ENCODE data around the gene WNT5A. TPM values are rescaled to one million over a fixed set of nuclear protein-coding genes. Genes with fewer than 3 reads are reported as not detected.

The WNT5A gene
- total RNA-seq, 1 experiment from 2014 or later, result 0.15 TPM

GRCh38 chr3:55449527-55449926, 37.6 kb downstream of the WNT5A start:
- CTCF ChIA-PET, result no interaction called here
- no peak for ATAC-seq

GRCh38 chr3:55446850-55447249, 40.3 kb downstream of the WNT5A start:
- Histone ChIP-seq H2AFZ (ENCODE audit: low read depth, low read length, poor library complexity, severe bottlenecking) (no peak overlapping the region), H3K79me2 (ENCODE audit: insufficient read depth, low read length) (no peaks in the 10 kb centered on the region), H3K27me3 (ENCODE audit: insufficient read depth, low read length) (no peaks in the 10 kb centered on the region), H3K9me3 (ENCODE audit: control insufficient read depth in 1 of 2, insufficient read depth in 1 of 2, low read depth in 1 of 2, low read length in 2 of 2) (peaks cover 0 to 8% of the 10 kb centered on the region in 2 experiments; a peak in 1 of 4 replicates), H4K20me1 (ENCODE audit: insufficient read depth) (no peaks in the 10 kb centered on the region), H3K27ac (ENCODE audit: low read depth, low read length) (no peak overlapping the region), H3K4me3 (replicated peaks in 1 of 2; ENCODE audit: low read depth in 1 of 2, low read length in 2 of 2) (no peak overlapping the region), H3K9me2 (ENCODE audit: insufficient read depth) (no peaks in the 10 kb centered on the region), H3K9ac (ENCODE audit: low read length) (no peak overlapping the region), H3K36me3 (ENCODE audit: control insufficient read depth in 1 of 2, insufficient read depth in 2 of 2, low read length in 2 of 2) (no peaks in the 10 kb centered on the region), H3K4me1 (ENCODE audit: control insufficient read depth in 1 of 2, insufficient read depth in 2 of 2, low read length in 2 of 2) (no peaks in the 10 kb centered on the region), H3K4me2 (ENCODE audit: low read length) (no peak overlapping the region)
- intact Hi-C loops (cut with micrococcal nuclease), result no loop called here
- no peak for DNase-seq (ENCODE audit: low read depth, low spot score)
- ChIA-PET CTCF (no interaction called here), RAD21 (ENCODE audit: low non-redundant PET in 1 of 2, low total read pairs in 2 of 2, uncharacterized antibody in 2 of 2, unreplicated experiment in 2 of 2) (no interaction called here), POLR2A (no interaction called here)
- BruUV-seq (replicated peaks), result no TSS peak
- TF ChIP-seq SP1 (IDR thresholded peaks at IDR 0.05; ENCODE audit: low read depth), result no peak
- no peak for TF ChIP-seq MAX (IDR thresholded peaks at IDR 0.05)
- no peak for TF ChIP-seq JUND (IDR thresholded peaks at IDR 0.05)
- no peak for TF ChIP-seq POLR2A (IDR thresholded peaks at IDR 0.05; ENCODE audit: borderline replicate concordance, extremely low read depth, insufficient read depth, insufficient read length)
- no peak for TF ChIP-seq TCF7L2 (IDR thresholded peaks at IDR 0.05; ENCODE audit: borderline replicate concordance, extremely low read depth, insufficient read depth, insufficient read length)
- ATAC-seq, result no peak

More at GRCh38 chr3:55449527-55449926, 37.6 kb downstream of the WNT5A start:
- Histone ChIP-seq H3K4me3 (replicated peaks in 1 of 2; ENCODE audit: low read depth in 1 of 2, low read length in 2 of 2) (no peak overlapping the region), H3K9me2 (ENCODE audit: insufficient read depth) (no peaks in the 10 kb centered on the region), H3K4me1 (ENCODE audit: control insufficient read depth in 1 of 2, insufficient read depth in 2 of 2, low read length in 2 of 2) (no peaks in the 10 kb centered on the region), H3K27ac (ENCODE audit: low read depth, low read length) (no peak overlapping the region), H3K9me3 (ENCODE audit: control insufficient read depth in 1 of 2, insufficient read depth in 1 of 2, low read depth in 1 of 2, low read length in 2 of 2) (peaks cover 0 to 8% of the 10 kb centered on the region in 2 experiments; a peak in 1 of 4 replicates), H4K20me1 (ENCODE audit: insufficient read depth) (no peaks in the 10 kb centered on the region), H3K36me3 (ENCODE audit: control insufficient read depth in 1 of 2, insufficient read depth in 2 of 2, low read length in 2 of 2) (no peaks in the 10 kb centered on the region), H2AFZ (ENCODE audit: low read depth, low read length, poor library complexity, severe bottlenecking) (no peak overlapping the region), H3K4me2 (ENCODE audit: low read length) (no peak overlapping the region), H3K9ac (ENCODE audit: low read length) (no peak overlapping the region), H3K27me3 (ENCODE audit: insufficient read depth, low read length) (no peaks in the 10 kb centered on the region), H3K79me2 (ENCODE audit: insufficient read depth, low read length) (no peaks in the 10 kb centered on the region)
- intact Hi-C loops (cut with micrococcal nuclease), result no loop called here
- ChIA-PET POLR2A (no interaction called here), RAD21 (ENCODE audit: low non-redundant PET in 1 of 2, low total read pairs in 2 of 2, uncharacterized antibody in 2 of 2, unreplicated experiment in 2 of 2) (no interaction called here)
- BruUV-seq (replicated peaks), result no TSS peak
- TF ChIP-seq SP1 (IDR thresholded peaks at IDR 0.05; ENCODE audit: low read depth) (no peak), EZH2phosphoT487 (IDR thresholded peaks at IDR 0.05; ENCODE audit: borderline replicate concordance) (no peak), ATF3 (IDR thresholded peaks at IDR 0.05) (no peak), EGR1 (IDR thresholded peaks at IDR 0.05; ENCODE audit: low read depth) (no peak), ELF1 (IDR thresholded peaks at IDR 0.05; ENCODE audit: borderline replicate concordance, low read depth) (no peak)
- no peak for DNase-seq (ENCODE audit: low read depth, low spot score)

Data from HCT116 (cell line).